ENCODE results near the gene IPO13.

The IPO13 gene

DNA sequence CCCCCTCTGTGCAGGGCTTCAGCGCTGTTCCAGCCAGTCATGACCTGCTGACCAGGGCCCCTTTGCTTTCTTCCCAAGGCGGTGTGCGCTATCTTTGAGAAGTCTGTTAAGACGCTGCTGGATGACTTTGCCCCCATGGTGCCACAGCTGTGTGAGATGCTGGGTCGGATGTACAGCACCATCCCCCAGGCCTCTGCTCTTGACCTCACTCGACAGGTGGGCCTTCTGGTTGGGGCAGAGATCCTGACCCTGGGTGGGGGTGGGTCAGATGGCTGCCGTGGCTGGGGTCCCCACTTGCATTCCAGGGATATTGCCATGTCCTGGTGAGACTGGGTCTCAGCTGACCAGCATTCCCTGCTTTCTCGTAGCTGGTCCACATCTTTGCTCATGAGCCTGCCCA, 14.0 kb downstream of the IPO13 start:
- no peak overlapping the region for H3K9ac ChIP-seq (ENCODE audit: low read depth, low read length, poor library complexity, severe bottlenecking)
- no peaks in the 10 kb centered on the region for H3K9me3 ChIP-seq (ENCODE audit: insufficient read depth, low read depth, low read length)
- no peaks in the 10 kb centered on the region for H3K9me2 ChIP-seq (replicated peaks; ENCODE audit: low read depth, low read length)
- H3K27me3 ChIP-seq (ENCODE audit: insufficient read depth, low read length, poor library complexity, severe bottlenecking): no peaks in the 10 kb centered on the region
- no peak overlapping the region for H3K4me3 ChIP-seq (ENCODE audit: low read length, poor library complexity, severe bottlenecking)
- no peaks in the 10 kb centered on the region for H3F3A ChIP-seq (ENCODE audit: low read depth)
- no peak overlapping the region for H2AFZ ChIP-seq (ENCODE audit: low read length)
- H3K36me3 ChIP-seq (ENCODE audit: insufficient read depth, low read length): no peaks in the 10 kb centered on the region
- H3K4me2 ChIP-seq (ENCODE audit: low read depth, low read length, poor library complexity, severe bottlenecking): no peak overlapping the region
- H3K79me2 ChIP-seq (ENCODE audit: insufficient read depth, low read length): no peaks in the 10 kb centered on the region
- no peaks in the 10 kb centered on the region for H4K20me1 ChIP-seq (ENCODE audit: insufficient read depth, low read length, poor library complexity, severe bottlenecking)
- no peak for TF ChIP-seq EZH2phosphoT487 (IDR thresholded peaks at IDR 0.05; ENCODE audit: borderline replicate concordance)
- TF ChIP-seq, protein P1, sequence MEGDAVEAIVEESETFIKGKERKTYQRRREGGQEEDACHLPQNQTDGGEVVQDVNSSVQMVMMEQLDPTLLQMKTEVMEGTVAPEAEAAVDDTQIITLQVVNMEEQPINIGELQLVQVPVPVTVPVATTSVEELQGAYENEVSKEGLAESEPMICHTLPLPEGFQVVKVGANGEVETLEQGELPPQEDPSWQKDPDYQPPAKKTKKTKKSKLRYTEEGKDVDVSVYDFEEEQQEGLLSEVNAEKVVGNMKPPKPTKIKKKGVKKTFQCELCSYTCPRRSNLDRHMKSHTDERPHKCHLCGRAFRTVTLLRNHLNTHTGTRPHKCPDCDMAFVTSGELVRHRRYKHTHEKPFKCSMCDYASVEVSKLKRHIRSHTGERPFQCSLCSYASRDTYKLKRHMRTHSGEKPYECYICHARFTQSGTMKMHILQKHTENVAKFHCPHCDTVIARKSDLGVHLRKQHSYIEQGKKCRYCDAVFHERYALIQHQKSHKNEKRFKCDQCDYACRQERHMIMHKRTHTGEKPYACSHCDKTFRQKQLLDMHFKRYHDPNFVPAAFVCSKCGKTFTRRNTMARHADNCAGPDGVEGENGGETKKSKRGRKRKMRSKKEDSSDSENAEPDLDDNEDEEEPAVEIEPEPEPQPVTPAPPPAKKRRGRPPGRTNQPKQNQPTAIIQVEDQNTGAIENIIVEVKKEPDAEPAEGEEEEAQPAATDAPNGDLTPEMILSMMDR (conservative IDR thresholded peaks at IDR 0.05; ENCODE audit: low read length): no peak
- H3K4me1 ChIP-seq (ENCODE audit: insufficient read depth, low read length, poor library complexity, severe bottlenecking): no peaks in the 10 kb centered on the region

DNA sequence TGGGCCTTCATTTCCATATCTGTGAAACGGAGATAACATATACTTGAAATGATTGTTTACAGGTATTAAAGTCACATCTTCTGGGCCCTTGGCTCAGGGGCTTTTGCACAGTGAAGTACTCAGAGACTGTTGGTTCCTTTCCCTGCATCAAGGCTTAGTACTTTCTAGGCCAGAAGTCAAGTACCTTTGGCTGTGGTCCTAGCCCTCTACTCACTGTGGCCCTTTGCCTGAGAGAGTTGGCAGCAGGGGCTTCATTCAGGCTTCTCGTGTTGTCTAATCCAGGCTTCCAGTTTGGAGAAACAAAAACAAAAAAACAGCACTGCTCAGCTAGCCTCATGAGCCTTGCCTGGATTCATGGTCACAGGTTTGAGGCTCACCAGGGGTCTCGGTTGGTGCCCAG, 14.9 kb downstream of the IPO13 start:
- no peak overlapping the region for H3K4me2 ChIP-seq (ENCODE audit: low read depth, low read length, poor library complexity, severe bottlenecking)
- H4K20me1 ChIP-seq (ENCODE audit: insufficient read depth, low read length, poor library complexity, severe bottlenecking): no peaks in the 10 kb centered on the region
- no peak for TF ChIP-seq EZH2phosphoT487 (IDR thresholded peaks at IDR 0.05; ENCODE audit: borderline replicate concordance)
- TF ChIP-seq, protein P1 (conservative IDR thresholded peaks at IDR 0.05; ENCODE audit: low read length): no peak
- H3K9me2 ChIP-seq (replicated peaks; ENCODE audit: low read depth, low read length): no peaks in the 10 kb centered on the region
- no peaks in the 10 kb centered on the region for H3K79me2 ChIP-seq (ENCODE audit: insufficient read depth, low read length)
- no peak overlapping the region for H2AFZ ChIP-seq (ENCODE audit: low read length)
- no peak overlapping the region for H3K9ac ChIP-seq (ENCODE audit: low read depth, low read length, poor library complexity, severe bottlenecking)
- no peaks in the 10 kb centered on the region for H3K9me3 ChIP-seq (ENCODE audit: insufficient read depth, low read depth, low read length)
- no peaks in the 10 kb centered on the region for H3F3A ChIP-seq (ENCODE audit: low read depth)
- no peaks in the 10 kb centered on the region for H3K27me3 ChIP-seq (ENCODE audit: insufficient read depth, low read length, poor library complexity, severe bottlenecking)
- H3K4me1 ChIP-seq (ENCODE audit: insufficient read depth, low read length, poor library complexity, severe bottlenecking): no peaks in the 10 kb centered on the region
- no peaks in the 10 kb centered on the region for H3K36me3 ChIP-seq (ENCODE audit: insufficient read depth, low read length)
- H3K4me3 ChIP-seq (ENCODE audit: low read length, poor library complexity, severe bottlenecking): no peak overlapping the region

DNA sequence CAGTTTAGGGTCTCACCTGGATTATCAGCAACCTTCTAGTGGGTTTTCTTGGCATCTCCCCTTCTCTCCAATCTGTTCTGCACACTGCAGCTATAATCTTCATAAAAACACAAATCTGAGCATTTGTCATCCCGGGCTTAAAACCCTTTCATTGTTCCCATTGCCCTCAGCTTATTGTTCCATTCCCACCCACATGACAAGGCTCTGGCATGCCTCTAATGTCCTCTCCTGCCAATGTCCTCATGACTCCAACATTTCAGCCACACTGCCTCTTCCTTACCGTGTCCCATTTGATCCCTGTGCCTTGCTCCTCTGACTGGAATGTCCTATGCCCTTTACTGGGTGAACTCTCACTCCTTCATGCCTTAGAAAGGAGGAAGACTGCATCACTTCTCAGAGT, 15.6 kb downstream of the IPO13 start:
- Histone ChIP-seq H3K79me2 (ENCODE audit: insufficient read depth, low read length) (no peaks in the 10 kb centered on the region), H3K36me3 (ENCODE audit: insufficient read depth, low read length) (no peaks in the 10 kb centered on the region)

More for the DNA sequence above, 15.6 kb downstream of the IPO13 start:
- H2AFZ ChIP-seq (ENCODE audit: low read length): no peak overlapping the region
- H3K4me2 ChIP-seq (ENCODE audit: low read depth, low read length, poor library complexity, severe bottlenecking): no peak overlapping the region
- H3K27me3 ChIP-seq (ENCODE audit: insufficient read depth, low read length, poor library complexity, severe bottlenecking): no peaks in the 10 kb centered on the region
- H3K9ac ChIP-seq (ENCODE audit: low read depth, low read length, poor library complexity, severe bottlenecking): no peak overlapping the region
- no peaks in the 10 kb centered on the region for H3K9me2 ChIP-seq (replicated peaks; ENCODE audit: low read depth, low read length)
- H3K4me3 ChIP-seq (ENCODE audit: low read length, poor library complexity, severe bottlenecking): no peak overlapping the region
- H3K4me1 ChIP-seq (ENCODE audit: insufficient read depth, low read length, poor library complexity, severe bottlenecking): no peaks in the 10 kb centered on the region
- no peaks in the 10 kb centered on the region for H4K20me1 ChIP-seq (ENCODE audit: insufficient read depth, low read length, poor library complexity, severe bottlenecking)
- H3F3A ChIP-seq (ENCODE audit: low read depth): no peaks in the 10 kb centered on the region
- no peak for TF ChIP-seq EZH2phosphoT487 (IDR thresholded peaks at IDR 0.05; ENCODE audit: borderline replicate concordance)
- TF ChIP-seq, protein P1 (conservative IDR thresholded peaks at IDR 0.05; ENCODE audit: low read length): no peak
- H3K9me3 ChIP-seq (ENCODE audit: insufficient read depth, low read depth, low read length): no peaks in the 10 kb centered on the region
